RWPE1 (cell line): ENCODE measurements around the gene WDPCP.
"Not testable (repeated sequence)": the region's sequence is repeated elsewhere in the genome, so short reads cannot be mapped to it uniquely, and the experiment has no call there.

Experiments
- CTCF ChIA-PET: fragments of 350-600 bp; sonication (Branson Sonifier 250); formaldehyde crosslinking; extraction: SDS; loops from one replicate; lab custom pipeline; 2021; lab: Yijun Ruan, JAX
- POLR2A ChIA-PET: fragments of 400-600 bp; formaldehyde crosslinking; extraction: SDS; loops from one replicate; lab custom pipeline; 2020; ENCODE audit warnings: antibody characterized with exemption; ENCODE audit not compliant: low non-redundant PET; lab: Yijun Ruan, JAX
- DNase-seq: peaks from one replicate; pipeline ENCODE4 v3.0.0; 2012; ENCODE audit warnings: low spot score
- H3K27ac ChIP-seq: fragments of 450-650 bp; 2 replicates; pipeline ENCODE4 v1.5.1; 2017
- CTCF ChIP-seq: fragments of 450-650 bp; conservative IDR thresholded peaks from 2 replicates; pipeline ENCODE4 v1.5.1; 2017; ENCODE audit warnings: low read depth, mild to moderate bottlenecking

Gene WDPCP

GRCh38 chr2:63345285-63345633 is 243.0 kb downstream of the WDPCP start:
- no peak for DNase-seq
- ChIA-PET CTCF (interaction anchor here (0.6 to 0.7 kb wide), 2 partner anchors 84 to 193 kb away, joined by 3 read pairs; no protein-coding TSS in a partner anchor), POLR2A (no interaction called here)
- no peak for TF ChIP-seq CTCF
- no peak overlapping the region for H3K27ac ChIP-seq

GRCh38 chr2:63344575-63345284 is 243.5 kb downstream of the WDPCP start:
- ChIA-PET POLR2A (no interaction called here), CTCF (interaction anchor here (0.5 kb wide), 1 partner anchor 10 kb away, joined by 5 read pairs; no protein-coding TSS in a partner anchor)
- H3K27ac ChIP-seq, result no peak overlapping the region
- no peak for TF ChIP-seq CTCF
- no peak for DNase-seq

- ChIA-PET POLR2A (no interaction called here), CTCF (interaction anchor here (0.5 to 0.6 kb wide), 2 partner anchors 11 to 81 kb away, joined by 3 to 5 read pairs; no protein-coding TSS in a partner anchor)
- DNase-seq, result no peak
- no peak for TF ChIP-seq CTCF
- H3K27ac ChIP-seq, result no peak overlapping the region
Observed at GRCh38 chr2:63343397-63344109, 244.7 kb downstream of the WDPCP start.

- DNase-seq, result no peak
- H3K27ac ChIP-seq, result no peak overlapping the region
- no peak for TF ChIP-seq CTCF
- POLR2A ChIA-PET, result no interaction called here
- CTCF ChIA-PET, result interaction anchor here (0.7 kb wide), 1 partner anchor 164 kb away, joined by 5 read pairs; no protein-coding TSS in a partner anchor
Observed at GRCh38 chr2:63340443-63340842, 247.8 kb downstream of the WDPCP start.

- no peak for DNase-seq
- POLR2A ChIA-PET, result no interaction called here
- CTCF ChIA-PET, result no interaction called here
- no peak for TF ChIP-seq CTCF
- no peak overlapping the region for H3K27ac ChIP-seq
Observed at GRCh38 chr2:63334910-63335309, 253.4 kb downstream of the WDPCP start.

GRCh38 chr2:63326473-63326872 is 261.8 kb downstream of the WDPCP start:
- no peak for DNase-seq
- no peak for TF ChIP-seq CTCF
- CTCF ChIA-PET, result no interaction called here
- POLR2A ChIA-PET, result no interaction called here
- H3K27ac ChIP-seq, result no peak overlapping the region

- POLR2A ChIA-PET, H3K27ac ChIP-seq, CTCF ChIA-PET, DNase-seq: not testable (repeated sequence)
Observed at GRCh38 chr2:63323662-63324061, 264.6 kb downstream of the WDPCP start.

- CTCF ChIA-PET, H3K27ac ChIP-seq, POLR2A ChIA-PET, DNase-seq: not testable (repeated sequence)
Observed at GRCh38 chr2:63321973-63322372, 266.3 kb downstream of the WDPCP start.
